ENCODE data around the gene ALK.

ALK gene

GRCh38 chr2:29440921-29441623 is 480.3 kb downstream of the ALK start:
- DNase-seq, result no peak

- DNase-seq, result no peak
Measured at GRCh38 chr2:29433920-29434319, 487.5 kb downstream of the ALK start.

GRCh38 chr2:29433128-29433527 is 488.3 kb downstream of the ALK start:
- no peak for DNase-seq

GRCh38 chr2:29431485-29431884 is 489.9 kb downstream of the ALK start:
- DNase-seq, result no peak

GRCh38 chr2:29430382-29431112 is 490.8 kb downstream of the ALK start:
- no peak for DNase-seq

- DNase-seq, result no peak
Measured at GRCh38 chr2:29426354-29426753, 495.0 kb downstream of the ALK start.

GRCh38 chr2:29425866-29426265 is 495.5 kb downstream of the ALK start:
- no peak for DNase-seq

GRCh38 chr2:29423061-29423666 is 498.2 kb downstream of the ALK start:
- DNase-seq, result no peak

- DNase-seq, result no peak
Measured at GRCh38 chr2:29420999-29421782, 500.2 kb downstream of the ALK start.

GRCh38 chr2:29420464-29420863 is 500.9 kb downstream of the ALK start:
- no peak for DNase-seq

- DNase-seq, result no peak
Measured at GRCh38 chr2:29417630-29418029, 503.8 kb downstream of the ALK start.

GRCh38 chr2:29412197-29412925 is 509.0 kb downstream of the ALK start:
- DNase-seq, result no peak

GRCh38 chr2:29405707-29406106 is 515.7 kb downstream of the ALK start:
- no peak for DNase-seq

- DNase-seq, result no peak
Measured at GRCh38 chr2:29405266-29405665, 516.1 kb downstream of the ALK start.

- no peak for DNase-seq
Measured at GRCh38 chr2:29401994-29402393, 519.4 kb downstream of the ALK start.

GRCh38 chr2:29400930-29401653 is 520.3 kb downstream of the ALK start:
- no peak for DNase-seq

GRCh38 chr2:29398384-29399237 is 522.8 kb downstream of the ALK start:
- DNase-seq, result no peak

- no peak for DNase-seq
Measured at GRCh38 chr2:29397713-29398112, 523.7 kb downstream of the ALK start.

GRCh38 chr2:29397039-29397438 is 524.3 kb downstream of the ALK start:
- no peak for DNase-seq

- no peak for DNase-seq
Measured at GRCh38 chr2:29394981-29395350, 526.4 kb downstream of the ALK start.
